H1 (cell line): ENCODE data around the gene NCK1. TPM values are rescaled to one million over a fixed set of nuclear protein-coding genes. Genes with fewer than 3 reads are reported as not detected.

Experiments used
- CTCF ChIA-PET: fragments of 300-600 bp; sonication (Branson Sonifier 250); formaldehyde crosslinking; loops from one replicate; lab custom pipeline; 2021; ENCODE audit not compliant: partially characterized antibody; lab: Charles Lee
- POLR2A ChIA-PET: fragments of 300-600 bp; sonication (Branson Sonifier 250); formaldehyde crosslinking; loops from one replicate; lab custom pipeline; 2021; ENCODE audit warnings: inconsistent platforms; ENCODE audit not compliant: partially characterized antibody; lab: Charles Lee
- DNase-seq, 2 experiments: peaks; one replicate each; pipeline versions ENCODE4 v3.0.0 to v3.0.0-alpha.2; 2010 to 2022; ENCODE audit warnings: low spot score in 2 of 2, low read depth in 1 of 2, mixed read lengths in 1 of 2
- FAIRE-seq: peaks from 2 replicates; lab custom pipeline; 2011; peaks lifted over from hg19 to GRCh38; lab: Jason Lieb, UNC
- H2AFZ ChIP-seq: 2 replicates; pipeline ENCODE4 v1.8.1; 2012; ENCODE audit warnings: low read length, inconsistent platforms
- H2AK5ac ChIP-seq: 2 replicates; pipeline ENCODE4 v1.6.1; 2013; ENCODE audit warnings: low read depth, low read length
- H2BK120ac ChIP-seq: replicated peaks from 2 replicates; pipeline ENCODE3; 2013; ENCODE audit warnings: low read depth, low read length, inconsistent platforms
- H2BK12ac ChIP-seq: 2 replicates; pipeline ENCODE4 v1.6.1; 2013; ENCODE audit warnings: low read depth, low read length
- H2BK15ac ChIP-seq: 2 replicates; pipeline ENCODE4 v1.6.1; 2013; ENCODE audit warnings: low read length
- H2BK20ac ChIP-seq: 2 replicates; pipeline ENCODE4 v1.6.1; 2013; ENCODE audit warnings: low read length
- H2BK5ac ChIP-seq: 2 replicates; pipeline ENCODE4 v1.6.1; 2013; ENCODE audit warnings: low read depth, low read length
- H3K14ac ChIP-seq: 2 replicates; pipeline ENCODE4 v1.6.1; 2013; ENCODE audit warnings: inconsistent platforms; ENCODE audit not compliant: insufficient read length
- H3K18ac ChIP-seq: 2 replicates; pipeline ENCODE4 v1.6.1; 2013; ENCODE audit warnings: low read length; ENCODE audit errors: extremely low read depth
- H3K23ac ChIP-seq: 2 replicates; pipeline ENCODE4 v1.6.1; 2013; ENCODE audit warnings: inconsistent platforms; ENCODE audit not compliant: insufficient read length
- H3K23me2 ChIP-seq: 2 replicates; pipeline ENCODE4 v1.6.1; 2013; ENCODE audit warnings: low read depth, low read length
- H3K27ac ChIP-seq: 2 replicates; pipeline ENCODE4 v1.6.1; 2011; ENCODE audit warnings: low read depth, low read length, inconsistent platforms
- H3K27me3 ChIP-seq, 4 experiments: replicated peaks in 1 of 4; 1 replicate in 1 of 4; 2 replicates in 3 of 4; pipeline versions ENCODE4 v1.6.1 to v1.8.1; 2011 to 2013; ENCODE audit warnings: low read length in 3 of 4, mild to moderate bottlenecking in 3 of 4, inconsistent platforms in 2 of 4, mixed read lengths in 2 of 4, moderate library complexity in 1 of 4; ENCODE audit not compliant: control insufficient read depth in 3 of 4, insufficient read depth in 3 of 4; ENCODE audit errors: extremely low read depth in 1 of 4
- H3K36me3 ChIP-seq, 4 experiments: 2 replicates each; pipeline versions ENCODE4 v1.6.1 to v1.8.1; 2011 to 2013; ENCODE audit warnings: mild to moderate bottlenecking in 4 of 4, low read length in 3 of 4, moderate library complexity in 2 of 4, control low read depth in 1 of 4, inconsistent platforms in 1 of 4; ENCODE audit not compliant: insufficient read depth in 4 of 4, control insufficient read depth in 2 of 4
- H3K4ac ChIP-seq: replicated peaks from 2 replicates; pipeline ENCODE3; 2013; ENCODE audit warnings: low read length, low read depth, mixed read lengths, inconsistent platforms; ENCODE audit not compliant: insufficient read length
- H3K4me1 ChIP-seq, 4 experiments: replicated peaks in 1 of 4; 1 replicate in 1 of 4; 2 replicates in 3 of 4; pipeline versions ENCODE4 v1.6.1 to v1.8.1; 2011 to 2013; ENCODE audit warnings: low read length in 3 of 4, inconsistent platforms in 2 of 4, mixed read lengths in 1 of 4; ENCODE audit not compliant: insufficient read depth in 4 of 4, control insufficient read depth in 3 of 4
- H3K4me2 ChIP-seq, 2 experiments: 2 replicates each; pipeline versions ENCODE4 v1.6.1 to v1.8.1; 2011 to 2013; ENCODE audit warnings: low read depth in 2 of 2, low read length in 2 of 2, control low read depth in 1 of 2, inconsistent platforms in 1 of 2, mild to moderate bottlenecking in 1 of 2; ENCODE audit not compliant: insufficient read depth in 1 of 2
- H3K4me3 ChIP-seq, 4 experiments: fragments of 200-600, 300-600 bp in 1 of 4; sonication (generic), shearing (Covaris generic), sonication (Bioruptor Twin) in 1 of 4; 2 replicates each; pipeline versions ENCODE4 v1.5.1 to v1.8.1; 2011 to 2016; ENCODE audit warnings: low read length in 4 of 4, low read depth in 3 of 4, control low read depth in 2 of 4, inconsistent platforms in 2 of 4, mild to moderate bottlenecking in 2 of 4, mixed read lengths in 1 of 4, moderate library complexity in 1 of 4; ENCODE audit not compliant: insufficient read depth in 2 of 4; ENCODE audit errors: extremely low read depth in 1 of 4
- H3K56ac ChIP-seq: replicated peaks from 2 replicates; pipeline ENCODE3; 2013; ENCODE audit warnings: low read depth, mild to moderate bottlenecking, mixed read lengths, low read length, inconsistent platforms; ENCODE audit not compliant: insufficient read length
- H3K79me1 ChIP-seq: 2 replicates; pipeline ENCODE4 v1.6.1; 2013; ENCODE audit warnings: low read depth, low read length, control low read depth
- H3K79me2 ChIP-seq, 2 experiments: 2 replicates each; pipeline versions ENCODE4 v1.6.1 to v1.8.1; 2012 to 2013; ENCODE audit warnings: low read length in 2 of 2, mild to moderate bottlenecking in 2 of 2, inconsistent platforms in 1 of 2; ENCODE audit not compliant: insufficient read depth in 2 of 2, control insufficient read depth in 1 of 2
- H3K9ac ChIP-seq, 4 experiments: replicated peaks in 1 of 4; 1 replicate in 1 of 4; 2 replicates in 3 of 4; pipeline versions ENCODE4 v1.6.1 to v1.8.1; 2011 to 2013; ENCODE audit warnings: low read depth in 3 of 4, low read length in 3 of 4, control low read depth in 2 of 4, mild to moderate bottlenecking in 2 of 4, moderate library complexity in 2 of 4, inconsistent platforms in 1 of 4; ENCODE audit errors: extremely low read depth in 1 of 4
- H3K9me3 ChIP-seq, 2 experiments: 2 replicates each; pipeline versions ENCODE4 v1.6.1 to v1.8.1; 2012 to 2013; ENCODE audit warnings: mild to moderate bottlenecking in 2 of 2, moderate library complexity in 2 of 2, control low read depth in 1 of 2, inconsistent platforms in 1 of 2, low read depth in 1 of 2, low read length in 1 of 2, mixed read lengths in 1 of 2; ENCODE audit not compliant: insufficient read depth in 2 of 2
- H4K20me1 ChIP-seq, 2 experiments: replicated peaks in 1 of 2; 2 replicates each; pipeline versions ENCODE3 to v1.8.1; 2011 to 2013; ENCODE audit warnings: inconsistent platforms in 2 of 2, low read length in 2 of 2, mild to moderate bottlenecking in 1 of 2; ENCODE audit not compliant: insufficient read depth in 2 of 2, control insufficient read depth in 1 of 2
- H4K5ac ChIP-seq: 2 replicates; pipeline ENCODE4 v1.6.1; 2013; ENCODE audit warnings: low read length, low read depth, mixed read lengths, inconsistent platforms; ENCODE audit not compliant: insufficient read length
- H4K8ac ChIP-seq: 2 replicates; pipeline ENCODE4 v1.8.0; 2013; ENCODE audit warnings: mild to moderate bottlenecking, moderate library complexity, low read length, inconsistent platforms; ENCODE audit not compliant: insufficient read depth; ENCODE audit errors: extremely low read depth
- H4K91ac ChIP-seq: replicated peaks from 2 replicates; pipeline ENCODE3; 2013; ENCODE audit warnings: low read length, mixed read lengths, inconsistent platforms; ENCODE audit not compliant: insufficient read length
- PHF8 ChIP-seq: fragments of 200-600 bp; sonication (generic); conservative IDR thresholded peaks from 2 replicates; pipeline ENCODE4 v1.7.1; 2012; ENCODE audit warnings: low read depth, mild to moderate bottlenecking, inconsistent platforms, low read length, moderate library complexity
- WGBS, 2 experiments: shearing (Covaris generic) in 1 of 2; methylation state at CpG; one replicate each; pipeline versions ENCODE4 v1.1.6 to v1.1.7; 2013 to 2015; ENCODE audit warnings: low lambda C conversion rate in 2 of 2, mixed read lengths in 2 of 2, inconsistent platforms in 1 of 2, low coverage in 1 of 2, missing lambda C conversion rate in 1 of 2; ENCODE audit not compliant: insufficient replicate concordance in 2 of 2, insufficient coverage in 1 of 2, insufficient read length in 1 of 2; ENCODE audit errors: extremely low coverage in 1 of 2, missing lambda C conversion rate in 1 of 2; 5-methylcytosine and 5-hydroxymethylcytosine counted together
- polyA plus RNA-seq, 7 experiments: library from polyadenylated mRNA; depleted of rRNA in 3 of 7; stranded (reverse) in 5 of 7; unstranded in 2 of 7; fragments of >200 nt in 5 of 7; fragments of 200-250 nt in 2 of 7; gene quantifications; 1 replicate in 5 of 7; 2 replicates in 1 of 7; 4 replicates in 1 of 7; pipeline versions ENCODE4 v1.2.1 to v1.2.3, GENCODE V29; 2011 to 2013; ENCODE audit warnings: missing spikeins in 2 of 7, mixed read lengths in 2 of 7
- total RNA-seq: library from RNA; stranded (reverse); fragmentation: NEBNext Ultra II Directional; extraction: Animal tissue kit (Norgen Biotek cat#: 25700); gene quantifications from 2 replicates; pipeline ENCODE4 v1.2.1, GENCODE V29; 2021

The NCK1 gene
- total and polyA plus RNA-seq, 2 of the 8 experiments (the other 6 are each of a cell fraction or from before 2014, with no cell fraction given): 10.0 to 28.5 TPM

- Histone ChIP-seq H4K91ac (no peak overlapping the region), H2BK20ac (no peak overlapping the region), H3K9me3 (no peaks in the 10 kb centered on the region), H3K23me2 (no peaks in the 10 kb centered on the region), H3K18ac (no peak overlapping the region), H3K14ac (no peak overlapping the region), H2BK120ac (no peak overlapping the region), H4K5ac (no peak overlapping the region), H3K9ac (no peak overlapping the region), H4K20me1 (peaks cover 4 to 9% of the 10 kb centered on the region in 2 experiments), H2BK5ac (no peak overlapping the region), H3K56ac (no peak overlapping the region), H2BK12ac (no peak overlapping the region), H3K4me2 (no peak overlapping the region), H2AFZ (no peak overlapping the region), H2AK5ac (no peak overlapping the region), H3K36me3 (no peaks in the 10 kb centered on the region), H3K23ac (no peak overlapping the region), H3K4me1 (0 out of 7 replicates have a peak, but pooled peaks cover 0 to 2% (median 0%) of the 10 kb centered on the region in 4 experiments), H3K79me1 (peaks cover 2% of the 10 kb centered on the region; the same call in 1 of the 2 replicates), H3K27me3 (no peaks in the 10 kb centered on the region), H3K4me3 (no peak overlapping the region), H3K79me2 (peaks cover 0 to 82% of the 10 kb centered on the region in 2 experiments; a peak in 2 of 4 replicates), H4K8ac (no peak overlapping the region), H2BK15ac (no peak overlapping the region), H3K4ac (no peak overlapping the region), H3K27ac (no peak overlapping the region)
- 87% methylated on average over 4 of the region's 4 CpGs; no CpG with 5 or more reads in 1 of the 2 experiments for WGBS, 2 experiments
- ChIA-PET CTCF (no interaction called here), POLR2A (no interaction called here)
- DNase-seq: no peak
- no peak for FAIRE-seq
- TF ChIP-seq PHF8: no peak
These were observed 59.0 kb downstream of the NCK1 start for GRCh38 chr3:136920904-136921611.
